Astrocyte of the cerebellum (primary cell): ENCODE data around the gene IL10RA.

Source experiments
- DNase-seq: peaks from one replicate; pipeline ENCODE4 v3.0.0-alpha.2; 2011; ENCODE audit warnings: low read depth
- H3K4me3 ChIP-seq: 2 replicates; pipeline ENCODE4 v1.5.1; 2011; ENCODE audit warnings: mild to moderate bottlenecking, low read depth, low read length, moderate library complexity
- CTCF ChIP-seq: IDR thresholded peaks from 2 replicates; pipeline ENCODE4 v1.5.1; 2012; ENCODE audit warnings: low read length, low read depth, moderate library complexity, mild to moderate bottlenecking; ENCODE audit errors: missing control alignments
- in situ Hi-C: cut with HindIII; loops from 2 replicates; pipeline ENCODE4 v1.10.0; 2017; ENCODE audit warnings: low sequenced_read_pairs

IL10RA gene

GRCh38 chr11:118021146-118021545 is 35.0 kb downstream of the IL10RA start:
- no peak for TF ChIP-seq CTCF
- in situ Hi-C loops = loop anchor here (5.0 kb wide), 1 partner anchor 49 kb away; no protein-coding TSS in a partner anchor
- no peak overlapping the region for H3K4me3 ChIP-seq
- no peak for DNase-seq

- DNase-seq = no peak
- H3K4me3 ChIP-seq = no peak overlapping the region
- TF ChIP-seq CTCF = no peak
- in situ Hi-C loops = no loop called here
Observed at GRCh38 chr11:118027694-118028093, 41.5 kb downstream of the IL10RA start.

- TF ChIP-seq CTCF = no peak
- in situ Hi-C loops = no loop called here
Observed at GRCh38 chr11:118028626-118029025, 42.4 kb downstream of the IL10RA start.

GRCh38 chr11:118033443-118033842 is 47.2 kb downstream of the IL10RA start:
- no peak overlapping the region for H3K4me3 ChIP-seq
- TF ChIP-seq CTCF = no peak
- no peak for DNase-seq
- in situ Hi-C loops = no loop called here

More at GRCh38 chr11:118028626-118029025, 42.4 kb downstream of the IL10RA start:
- DNase-seq = no peak
- no peak overlapping the region for H3K4me3 ChIP-seq

- in situ Hi-C loops = no loop called here
- H3K4me3 ChIP-seq = no peak overlapping the region
- DNase-seq = no peak
- no peak for TF ChIP-seq CTCF
Observed at GRCh38 chr11:118042141-118042540, 55.9 kb downstream of the IL10RA start.

GRCh38 chr11:118042796-118043195 is 56.6 kb downstream of the IL10RA start:
- no peak for DNase-seq
- no peak overlapping the region for H3K4me3 ChIP-seq
- TF ChIP-seq CTCF = no peak
- in situ Hi-C loops = no loop called here

GRCh38 chr11:118045191-118045590 is 59.0 kb downstream of the IL10RA start:
- in situ Hi-C loops = no loop called here
- no peak overlapping the region for H3K4me3 ChIP-seq
- no peak for DNase-seq
- TF ChIP-seq CTCF = no peak
